Right renal pelvis (tissue), 4 donors: ENCODE data around the gene LPCAT4. TPM values are rescaled to one million over a fixed set of nuclear protein-coding genes. Genes with fewer than 3 reads are reported as not detected.

ENCODE experiments used
- DNase-seq, 4 donors: peaks; one replicate each; pipeline ENCODE4 v3.0.0-alpha.2; 2013; ENCODE audit warnings: low read depth in 4 of 4, low spot score in 3 of 4, missing footprints in 1 of 4
- polyA plus RNA-seq, 4 donors: library from polyadenylated mRNA; unstranded; fragments of 120-200 nt; gene quantifications; one replicate each; pipeline ENCODE4 v1.2.1, GENCODE V29; 2013; ENCODE audit not compliant: insufficient read length in 4 of 4

The LPCAT4 gene
- polyA plus RNA-seq, 4 donors = 35.6 to 44.6 (median 40.3) TPM

- DNase-seq = no peak
These were observed 27.1 kb downstream of the LPCAT4 start for GRCh38 chr15:34339946-34340345.

GRCh38 chr15:34338347-34338746, 28.6 kb downstream of the LPCAT4 start:
- DNase-seq = no peak

GRCh38 chr15:34337557-34338306, 29.3 kb downstream of the LPCAT4 start, which contains the start of gene SLC12A6:
SLC12A6 (minus strand) TSS chr15:34337781; CDS start chr15:34336680, 1,101 bp downstream.
- DNase-seq = peak; percentile 71 to 77 (median 76)

GRCh38 chr15:34336991-34337556, 29.9 kb downstream of the LPCAT4 start:
- DNase-seq = no peak

GRCh38 chr15:34336231-34336990, 30.6 kb downstream of the LPCAT4 start:
- DNase-seq = no peak

GRCh38 chr15:34335176-34336032, 31.6 kb downstream of the LPCAT4 start:
- no peak for DNase-seq

GRCh38 chr15:34334672-34335071, 32.3 kb downstream of the LPCAT4 start:
- DNase-seq = no peak

- DNase-seq = no peak
These were observed 34.4 kb downstream of the LPCAT4 start for GRCh38 chr15:34332553-34333120.

GRCh38 chr15:34331809-34332208, 35.2 kb downstream of the LPCAT4 start:
- DNase-seq = no peak

GRCh38 chr15:34330279-34330678, 36.7 kb downstream of the LPCAT4 start:
- DNase-seq = no peak

GRCh38 chr15:34329006-34329405, 38.0 kb downstream of the LPCAT4 start:
- no peak for DNase-seq

- no peak for DNase-seq
These were observed 39.1 kb downstream of the LPCAT4 start for GRCh38 chr15:34327906-34328305.

- no peak for DNase-seq
These were observed 41.6 kb downstream of the LPCAT4 start for GRCh38 chr15:34325368-34325767.

GRCh38 chr15:34324933-34325332, 42.1 kb downstream of the LPCAT4 start:
- DNase-seq = no peak

GRCh38 chr15:34323217-34323616, 43.8 kb downstream of the LPCAT4 start:
- no peak for DNase-seq

GRCh38 chr15:34318277-34319079, 48.5 kb downstream of the LPCAT4 start:
- DNase-seq = no peak

GRCh38 chr15:34314491-34315490, 52.2 kb downstream of the LPCAT4 start:
- no peak for DNase-seq

- no peak for DNase-seq
These were observed 55.4 kb downstream of the LPCAT4 start for GRCh38 chr15:34311563-34311962.
